HG02943 (cell line): Measurements from ENCODE around the gene FBXO44.

Experiments used
- ATAC-seq: cut with Tn5 transposase; IDR thresholded peaks from one replicate; pipeline ENCODE4 v1.9.1; 2021; ENCODE audit warnings: mild to moderate bottlenecking, low read depth, moderate library complexity; ENCODE audit not compliant: unreplicated experiment

The FBXO44 gene

DNA sequence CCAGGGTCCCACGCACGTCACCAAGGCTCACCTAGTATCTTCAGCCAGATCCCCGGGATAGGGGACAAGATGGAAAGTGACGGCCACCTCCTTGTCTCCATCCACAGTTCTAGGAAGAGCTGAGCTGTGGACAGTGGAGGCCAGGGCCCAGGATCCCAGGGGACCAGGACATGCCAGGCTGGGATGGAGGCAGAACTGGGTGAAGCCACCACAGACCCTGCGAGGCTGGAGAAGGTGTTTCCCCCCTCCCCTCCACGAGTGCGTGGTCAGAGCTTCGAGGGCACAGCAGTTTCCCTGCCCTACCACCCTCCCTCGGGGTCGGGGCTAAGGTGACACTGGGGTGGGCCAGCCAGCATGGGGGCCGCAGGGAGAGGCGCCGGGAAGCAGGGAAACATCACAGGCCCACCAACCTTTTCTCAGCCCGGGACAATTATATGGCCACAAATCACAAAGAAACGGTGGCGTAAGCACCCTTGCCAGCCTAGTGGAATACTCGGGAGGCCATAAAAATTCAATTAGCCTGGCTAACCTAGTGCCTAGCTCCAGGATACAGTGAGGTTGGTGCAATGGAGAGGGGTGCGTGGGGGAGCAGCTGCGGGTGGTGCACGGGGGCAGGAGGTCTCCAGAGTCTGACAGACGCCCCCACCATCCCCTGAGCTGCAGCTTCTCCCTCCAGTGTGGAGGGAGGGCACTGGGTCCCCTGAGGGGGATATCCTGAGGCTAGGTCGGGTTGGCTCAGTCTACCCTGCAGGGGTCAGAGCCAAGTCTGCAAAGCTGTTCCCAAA, 50.2 kb downstream of the FBXO44 start:
- no peak for ATAC-seq

DNA sequence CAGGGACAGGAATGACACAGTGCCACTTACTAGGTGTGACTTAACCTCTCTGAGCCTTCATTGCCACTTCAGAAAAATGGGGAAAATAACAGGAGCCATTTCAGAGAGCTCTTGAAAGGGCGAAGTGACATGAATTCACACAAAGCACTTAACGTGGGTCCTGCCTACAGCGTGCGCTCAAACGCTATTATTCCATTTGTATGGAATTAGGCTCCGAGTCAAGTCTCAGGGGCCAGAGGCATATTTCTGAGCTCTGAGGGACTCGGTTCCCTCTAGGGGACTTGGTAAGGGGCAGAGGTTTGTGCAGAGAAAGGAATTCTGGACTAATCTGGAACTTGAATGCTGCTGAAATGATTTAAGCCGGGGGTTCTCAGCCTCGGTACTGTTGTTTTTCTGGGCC, 50.9 kb downstream of the FBXO44 start:
- no peak for ATAC-seq

DNA sequence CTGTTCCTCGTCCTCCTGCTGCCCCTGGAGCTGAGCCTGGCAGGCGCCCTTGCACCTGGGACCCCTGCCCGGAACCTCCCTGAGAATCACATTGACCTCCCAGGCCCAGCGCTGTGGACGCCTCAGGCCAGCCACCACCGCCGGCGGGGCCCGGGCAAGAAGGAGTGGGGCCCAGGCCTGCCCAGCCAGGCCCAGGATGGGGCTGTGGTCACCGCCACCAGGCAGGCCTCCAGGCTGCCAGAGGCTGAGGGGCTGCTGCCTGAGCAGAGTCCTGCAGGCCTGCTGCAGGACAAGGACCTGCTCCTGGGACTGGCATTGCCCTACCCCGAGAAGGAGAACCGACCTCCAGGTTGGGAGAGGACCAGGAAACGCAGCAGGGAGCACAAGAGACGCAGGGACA, 51.6 kb downstream of the FBXO44 start:
- no peak for ATAC-seq

DNA sequence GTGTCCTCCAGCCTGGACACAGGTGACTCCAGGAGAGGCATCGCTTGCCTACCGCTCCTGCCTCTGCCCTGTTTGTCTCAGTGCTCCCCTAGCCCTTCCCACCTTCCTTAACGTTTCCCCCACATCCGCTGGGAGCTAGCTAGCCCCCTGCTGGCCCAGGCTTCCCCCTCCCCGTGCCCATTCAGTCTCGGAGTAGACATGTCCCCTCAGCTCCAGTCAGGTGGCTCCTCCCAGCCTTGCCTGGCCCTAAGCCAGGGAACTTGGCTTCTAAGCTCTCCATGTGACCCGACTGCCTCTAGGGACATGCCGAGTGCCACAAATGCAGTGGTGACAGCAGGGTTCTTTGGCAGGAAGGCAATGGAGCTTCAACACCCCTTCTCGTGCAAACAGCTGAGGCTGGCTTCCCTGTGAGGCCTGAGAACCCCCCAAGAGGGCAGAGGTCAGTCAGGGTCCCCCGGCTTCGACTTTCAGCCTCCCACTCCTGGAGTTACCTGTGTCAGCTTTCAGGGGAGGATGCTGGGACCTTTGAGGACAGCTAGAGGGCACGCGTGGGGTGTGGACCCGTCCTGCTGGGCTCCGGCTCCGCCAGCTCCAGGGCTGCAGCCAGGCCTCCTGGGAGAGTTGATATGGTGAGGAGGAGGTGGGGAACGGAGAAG, 53.1 kb downstream of the FBXO44 start:
- no peak for ATAC-seq

DNA sequence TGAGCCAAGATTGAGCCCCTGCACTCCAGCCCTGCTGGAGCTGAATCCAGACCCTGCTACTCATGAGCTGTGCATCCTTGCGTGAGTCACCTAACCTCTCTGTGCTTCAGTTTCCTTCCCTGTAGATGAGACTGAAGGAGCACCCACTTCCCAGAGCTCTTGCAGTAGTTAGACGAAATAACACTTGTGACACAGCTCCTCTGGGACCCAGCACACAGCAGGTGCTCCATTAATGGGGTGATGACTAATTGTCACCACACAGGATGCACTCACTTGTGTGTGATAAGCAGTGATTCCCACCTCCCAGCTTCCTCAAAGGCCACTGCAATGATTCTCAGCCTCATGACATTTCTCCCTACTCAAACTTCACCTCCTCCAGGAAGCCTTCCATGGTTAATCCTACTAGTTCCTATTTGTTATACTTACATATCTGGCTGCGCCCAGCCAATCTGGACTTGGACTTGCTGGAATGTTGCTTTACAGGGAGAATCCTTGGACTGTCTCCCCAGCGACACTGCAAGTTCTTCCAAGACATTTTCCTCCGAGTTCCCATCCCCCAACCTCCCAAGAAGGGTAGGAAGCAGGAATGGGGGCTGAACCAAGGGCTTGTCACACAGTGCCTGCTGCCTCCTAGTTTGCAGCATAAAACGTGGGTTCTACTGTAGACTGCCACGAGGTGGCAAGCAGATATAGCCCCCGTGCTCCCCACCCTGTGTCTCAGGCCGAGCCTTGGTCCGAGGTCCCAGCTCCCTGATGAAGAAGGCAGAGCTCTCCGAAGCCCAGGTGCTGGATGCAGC, 54.1 kb downstream of the FBXO44 start:
- no peak for ATAC-seq

DNA sequence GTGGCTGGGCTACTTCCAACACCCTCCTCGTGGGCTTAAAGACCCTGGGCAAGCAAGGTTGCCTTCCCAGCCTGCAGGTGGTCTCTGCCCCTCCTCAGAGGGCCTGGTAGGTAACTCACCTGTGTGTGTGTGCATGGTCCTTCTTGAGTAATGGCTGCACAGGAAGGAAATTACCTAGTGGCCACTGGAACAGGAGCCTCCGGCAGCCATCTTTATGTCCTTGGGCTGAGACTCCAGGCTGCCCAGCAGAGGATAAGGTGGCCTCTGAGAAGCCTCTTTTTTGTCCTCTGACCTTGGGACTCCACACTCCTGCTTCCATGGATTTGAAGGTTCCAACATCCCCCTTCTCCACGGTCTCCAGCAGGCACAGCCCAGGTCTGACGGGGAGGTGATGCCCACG, 56.8 kb downstream of the FBXO44 start:
- ATAC-seq, result no peak

DNA sequence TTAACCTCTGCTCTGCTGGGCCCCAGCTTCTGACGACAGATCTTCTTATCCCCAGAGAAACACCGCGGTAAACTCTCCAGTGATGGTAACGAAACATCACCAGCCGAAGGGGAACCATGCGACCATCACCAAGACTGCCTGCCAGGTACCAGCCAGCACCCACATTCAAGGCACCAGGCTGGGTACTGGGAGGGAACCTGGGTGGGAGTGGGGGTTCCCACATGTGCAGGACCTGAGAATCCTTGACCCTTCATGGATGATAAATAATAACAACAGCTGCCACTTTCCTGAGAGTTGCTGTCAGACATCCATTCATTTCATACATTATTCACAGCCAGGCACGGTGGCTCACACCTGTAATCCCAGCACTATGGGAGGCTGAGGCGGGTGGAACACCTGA, 57.6 kb downstream of the FBXO44 start:
- ATAC-seq, result no peak
